HCT116 (cell line): ENCODE results near the gene CLTRN.

Source experiments
- CTCF ChIP-seq, 3 experiments: fragments of 200-600 bp in 1 of 3; sonication (generic) in 1 of 3; IDR thresholded peaks in 2 of 3; conservative IDR thresholded peaks in 1 of 3; 2 replicates each; pipeline ENCODE4 v1.5.1; 2012 to 2017; ENCODE audit warnings: low read depth in 2 of 3, low read length in 2 of 3, antibody characterized with exemption in 1 of 3, borderline replicate concordance in 1 of 3, control low read depth in 1 of 3, mild to moderate bottlenecking in 1 of 3, mixed read lengths in 1 of 3, mixed run types in 1 of 3, moderate library complexity in 1 of 3; ENCODE audit not compliant: insufficient read depth in 1 of 3
- EZH2 ChIP-seq: fragments of 200-600 bp; sonication (generic); IDR thresholded peaks from 2 replicates; pipeline ENCODE4 v1.6.1; 2017; ENCODE audit warnings: antibody characterized with exemption, mixed run types
- EZH2phosphoT487 ChIP-seq: fragments of 200-600 bp; IDR thresholded peaks from 2 replicates; pipeline ENCODE4 v1.6.1; 2018; ENCODE audit warnings: antibody characterized with exemption, borderline replicate concordance
- FOSL1 ChIP-seq: IDR thresholded peaks from 2 replicates; pipeline ENCODE4 v1.6.1; 2012; ENCODE audit warnings: low read depth
- POLR2A ChIP-seq: IDR thresholded peaks from 2 replicates; pipeline ENCODE4 v1.7.0; 2011; ENCODE audit warnings: borderline replicate concordance; ENCODE audit not compliant: insufficient read depth, insufficient read length; ENCODE audit errors: extremely low read depth
- POLR2AphosphoS5 ChIP-seq: IDR thresholded peaks from 2 replicates; pipeline ENCODE4 v1.6.1; 2011; ENCODE audit warnings: mild to moderate bottlenecking, low read depth, low read length, moderate library complexity
- TF ChIP-seq, protein P1 (sequence below): IDR thresholded peaks from 2 replicates; pipeline ENCODE4 v1.6.1; 2012
- TF ChIP-seq, protein P2 (sequence below): IDR thresholded peaks from 2 replicates; pipeline ENCODE4 v1.6.1; 2011; ENCODE audit warnings: mild to moderate bottlenecking, low read length, moderate library complexity; ENCODE audit not compliant: insufficient replicate concordance; ENCODE audit errors: extremely low read depth

DNA sequence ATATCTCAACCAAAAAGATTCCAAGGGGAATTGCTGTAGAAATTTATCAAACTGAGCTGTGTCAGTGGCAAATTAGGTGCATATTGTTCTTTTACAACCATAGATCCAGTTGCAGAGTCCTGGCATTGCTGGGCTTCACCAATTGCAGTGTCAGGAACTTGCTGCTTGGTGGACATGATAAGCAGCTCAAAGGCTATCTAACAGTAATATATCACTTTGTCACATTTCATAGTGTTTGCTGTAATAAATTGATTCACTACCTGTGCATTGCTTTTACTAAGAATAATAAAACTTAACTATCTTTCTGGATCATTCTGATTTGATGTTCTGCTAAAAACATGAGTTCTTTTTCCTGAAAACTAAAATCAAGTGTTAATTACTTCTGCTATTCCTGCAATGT, 33.0 kb downstream of the CLTRN start:
- TF ChIP-seq FOSL1 (no peak), EZH2 (no peak), POLR2AphosphoS5 (no peak), POLR2A (no peak), CTCF (IDR thresholded peaks at IDR 0.05 in 2 of 3, conservative IDR thresholded peaks at IDR 0.05 in 1 of 3; ENCODE audit: borderline replicate concordance in 1 of 3, insufficient read depth in 1 of 3, low read depth in 2 of 3, low read length in 2 of 3) (no peak), EZH2phosphoT487 (no peak)
- TF ChIP-seq, protein P1, sequence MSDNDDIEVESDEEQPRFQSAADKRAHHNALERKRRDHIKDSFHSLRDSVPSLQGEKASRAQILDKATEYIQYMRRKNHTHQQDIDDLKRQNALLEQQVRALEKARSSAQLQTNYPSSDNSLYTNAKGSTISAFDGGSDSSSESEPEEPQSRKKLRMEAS, result no peak
- TF ChIP-seq, protein P2, sequence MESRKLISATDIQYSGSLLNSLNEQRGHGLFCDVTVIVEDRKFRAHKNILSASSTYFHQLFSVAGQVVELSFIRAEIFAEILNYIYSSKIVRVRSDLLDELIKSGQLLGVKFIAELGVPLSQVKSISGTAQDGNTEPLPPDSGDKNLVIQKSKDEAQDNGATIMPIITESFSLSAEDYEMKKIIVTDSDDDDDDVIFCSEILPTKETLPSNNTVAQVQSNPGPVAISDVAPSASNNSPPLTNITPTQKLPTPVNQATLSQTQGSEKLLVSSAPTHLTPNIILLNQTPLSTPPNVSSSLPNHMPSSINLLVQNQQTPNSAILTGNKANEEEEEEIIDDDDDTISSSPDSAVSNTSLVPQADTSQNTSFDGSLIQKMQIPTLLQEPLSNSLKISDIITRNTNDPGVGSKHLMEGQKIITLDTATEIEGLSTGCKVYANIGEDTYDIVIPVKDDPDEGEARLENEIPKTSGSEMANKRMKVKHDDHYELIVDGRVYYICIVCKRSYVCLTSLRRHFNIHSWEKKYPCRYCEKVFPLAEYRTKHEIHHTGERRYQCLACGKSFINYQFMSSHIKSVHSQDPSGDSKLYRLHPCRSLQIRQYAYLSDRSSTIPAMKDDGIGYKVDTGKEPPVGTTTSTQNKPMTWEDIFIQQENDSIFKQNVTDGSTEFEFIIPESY, result no peak
